Skeletal muscle cell (primary cell): ENCODE measurements around the gene TMEM143.

Experiments used
- DNase-seq: peaks from one replicate; pipeline ENCODE4 v3.0.0-alpha.2; 2010; ENCODE audit warnings: low read depth
- H3K4me3 ChIP-seq: 2 replicates; pipeline ENCODE4 v1.5.1; 2011; ENCODE audit warnings: low read depth, mild to moderate bottlenecking, control low read depth, low read length, moderate library complexity

The TMEM143 gene

DNA sequence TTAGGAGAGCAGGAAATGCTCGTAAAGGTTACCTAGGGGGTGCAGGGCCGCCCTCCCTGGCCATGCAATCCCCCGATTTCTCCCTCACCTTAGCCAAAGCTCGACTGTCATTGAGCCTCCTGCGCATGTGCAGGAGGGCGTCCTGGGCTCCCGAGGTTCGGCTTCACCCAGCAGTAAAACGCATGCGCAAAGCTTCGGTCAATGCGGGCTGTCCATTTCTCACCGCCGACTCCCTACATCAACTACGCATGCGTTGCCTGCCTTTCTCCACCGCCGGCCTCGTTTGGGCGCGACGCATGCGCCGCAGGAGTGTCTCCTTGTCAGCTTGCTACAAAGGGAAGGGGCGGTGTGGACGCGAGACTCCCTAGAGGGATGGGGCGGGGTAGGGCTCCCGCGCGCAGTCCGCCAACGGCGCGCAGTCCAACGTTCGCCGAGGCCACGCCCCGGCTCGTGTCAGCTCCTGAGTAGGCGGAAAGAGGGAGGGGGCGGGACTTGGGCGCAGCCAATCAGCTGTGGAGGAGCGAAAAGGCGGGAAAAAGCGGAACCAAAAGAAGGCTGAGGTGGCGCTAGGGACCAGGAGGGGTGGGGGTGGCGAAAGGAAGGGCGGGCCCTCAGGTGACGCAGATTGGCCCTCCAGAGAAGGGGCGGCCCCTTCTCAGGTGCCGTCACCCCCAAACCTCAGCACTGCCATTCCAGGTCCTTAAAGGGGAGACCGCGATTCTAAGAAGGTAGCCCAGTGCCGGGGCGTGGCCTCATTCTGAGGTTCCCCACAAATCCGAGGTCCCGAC lies at the start of gene TMEM143, which contains the start of gene SYNGR4:
TMEM143 (minus strand) TSS at position 131 of the 788 bp plus-strand sequence; CDS start at position 111, 20 bp downstream.
SYNGR4 (plus strand) TSS at position 558 of the 788 bp plus-strand sequence. CDS start 1,476 bp downstream, outside the sequence.
- peak within 1 kb of the TSS; percentile 82 for H3K4me3 ChIP-seq
- peak; percentile 98 for DNase-seq

DNA sequence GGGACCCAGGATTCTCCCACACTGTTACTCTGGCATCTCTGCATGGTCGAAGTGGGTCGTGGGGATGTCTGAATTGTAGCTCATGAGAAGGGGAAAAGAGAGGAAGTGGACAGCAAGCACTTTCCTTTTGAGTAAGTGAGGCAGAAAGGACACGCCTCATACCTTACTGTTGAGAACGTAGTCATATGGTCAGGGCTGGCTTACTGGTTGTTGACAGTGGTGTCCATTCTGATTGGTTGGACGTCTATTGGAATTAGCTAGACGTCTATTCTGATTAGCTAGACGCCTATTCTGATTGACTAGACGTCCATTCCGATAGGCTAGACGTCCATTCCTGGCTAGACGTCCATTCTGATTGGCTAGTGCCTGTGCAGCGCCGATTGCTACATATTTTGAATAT lies 42.1 kb upstream of the TMEM143 start:
- DNase-seq: no peak
- no peak overlapping the region for H3K4me3 ChIP-seq

DNA sequence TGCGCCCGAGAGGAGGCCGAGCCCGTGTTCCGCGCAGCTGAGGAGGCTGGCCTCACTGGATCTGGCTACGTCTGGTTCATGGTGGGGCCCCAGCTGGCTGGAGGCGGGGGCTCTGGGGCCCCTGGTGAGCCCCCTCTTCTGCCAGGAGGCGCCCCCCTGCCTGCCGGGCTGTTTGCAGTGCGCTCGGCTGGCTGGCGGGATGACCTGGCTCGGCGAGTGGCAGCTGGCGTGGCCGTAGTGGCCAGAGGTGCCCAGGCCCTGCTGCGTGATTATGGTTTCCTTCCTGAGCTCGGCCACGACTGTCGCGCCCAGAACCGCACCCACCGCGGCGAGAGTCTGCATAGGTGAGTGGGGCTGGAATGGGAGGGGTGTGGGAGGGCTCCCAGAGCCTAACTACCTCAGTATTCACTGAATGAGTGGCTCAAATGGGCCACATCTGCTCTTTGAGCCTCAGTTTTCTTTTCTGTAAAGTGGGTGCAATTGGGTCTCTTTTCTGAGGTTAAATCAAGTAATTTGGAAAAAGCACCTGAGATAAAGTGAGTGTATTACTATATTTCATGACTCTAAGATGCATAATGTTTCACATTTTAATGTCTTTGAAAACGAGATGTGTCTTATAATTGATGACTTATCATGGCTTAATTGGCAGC lies 41.4 kb upstream of the TMEM143 start:
- no peak for DNase-seq

DNA sequence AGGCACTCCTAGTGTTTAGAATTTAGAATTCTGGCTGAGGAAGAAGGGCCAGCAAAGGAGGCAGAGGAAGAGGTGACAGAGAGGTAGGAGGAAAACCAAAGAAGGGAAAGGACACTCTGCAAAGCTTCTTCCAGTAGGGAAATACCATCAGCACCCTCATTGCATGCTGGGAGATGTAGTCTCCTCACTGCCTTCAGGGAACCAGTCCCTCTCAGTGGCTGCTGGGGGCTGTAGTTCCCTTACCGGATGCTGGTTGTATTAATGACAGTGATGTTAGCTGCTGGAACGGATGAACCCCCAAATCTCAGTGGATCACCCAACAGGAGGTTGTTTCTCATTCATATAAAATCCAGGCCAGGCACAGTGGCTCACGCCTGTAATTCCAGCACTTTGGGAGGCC lies 39.9 kb upstream of the TMEM143 start:
- no peak for DNase-seq
- H3K4me3 ChIP-seq: no peak overlapping the region

More for the DNA sequence above, 41.4 kb upstream of the TMEM143 start:
- H3K4me3 ChIP-seq: no peak overlapping the region

DNA sequence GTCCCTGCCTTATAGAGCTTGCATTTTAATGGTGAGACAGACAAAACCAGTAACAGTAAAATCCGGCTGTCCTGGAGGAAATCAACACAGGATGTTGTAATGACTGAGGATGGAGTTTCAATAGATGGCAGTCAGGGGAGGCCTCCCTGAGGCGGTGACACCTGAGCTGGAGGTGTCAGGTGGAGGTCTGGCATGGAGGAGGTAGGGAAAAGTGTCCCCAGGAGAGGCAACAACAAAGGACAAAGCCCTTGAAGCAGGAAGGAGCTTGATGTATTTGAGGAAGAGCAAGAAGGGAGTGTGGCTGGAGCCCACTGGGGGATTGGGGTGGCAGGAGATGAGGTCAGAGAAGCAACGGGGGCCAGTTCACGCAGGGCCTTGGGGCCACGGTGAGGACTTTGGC lies 37.5 kb upstream of the TMEM143 start:
- no peak for DNase-seq

DNA sequence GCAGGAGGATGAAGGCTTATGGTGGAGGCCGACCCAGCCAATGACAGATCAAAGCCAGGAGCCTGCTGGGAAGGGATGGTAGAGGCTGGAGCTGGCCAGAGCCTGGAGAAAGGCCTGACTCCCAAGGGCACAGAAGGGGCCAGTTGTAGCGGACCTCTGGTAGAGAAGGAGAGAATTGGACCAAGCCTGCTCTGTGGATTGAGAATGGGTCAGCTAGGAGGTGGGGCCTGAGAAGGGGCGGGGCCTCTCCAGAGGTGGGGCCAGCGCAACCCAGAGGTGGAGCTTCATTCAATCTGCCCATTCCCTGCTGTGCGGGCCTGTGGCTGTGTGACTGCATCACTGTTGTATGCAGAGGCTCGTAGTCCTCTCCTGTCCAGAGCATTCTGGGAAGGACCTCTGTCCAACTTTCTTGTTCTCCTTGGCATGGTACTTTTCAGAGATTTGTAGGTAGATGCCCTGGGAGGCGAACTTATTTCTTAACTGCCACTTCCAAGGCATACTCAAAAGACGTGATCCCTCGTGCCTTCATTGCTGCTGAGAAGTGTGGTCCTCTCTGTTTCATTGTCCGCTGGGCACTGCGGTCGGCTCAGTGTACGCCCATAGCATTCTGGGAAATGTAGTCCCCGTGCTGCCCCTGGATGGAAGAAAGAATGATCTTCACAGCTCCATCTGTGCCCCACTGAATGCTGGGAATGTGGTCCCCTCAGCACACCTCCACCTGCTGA lies 36.4 kb upstream of the TMEM143 start:
- peak; percentile 48 for DNase-seq
- peak overlapping the region; percentile 18 for H3K4me3 ChIP-seq

More for the DNA sequence above, 37.5 kb upstream of the TMEM143 start:
- H3K4me3 ChIP-seq: no peak overlapping the region

DNA sequence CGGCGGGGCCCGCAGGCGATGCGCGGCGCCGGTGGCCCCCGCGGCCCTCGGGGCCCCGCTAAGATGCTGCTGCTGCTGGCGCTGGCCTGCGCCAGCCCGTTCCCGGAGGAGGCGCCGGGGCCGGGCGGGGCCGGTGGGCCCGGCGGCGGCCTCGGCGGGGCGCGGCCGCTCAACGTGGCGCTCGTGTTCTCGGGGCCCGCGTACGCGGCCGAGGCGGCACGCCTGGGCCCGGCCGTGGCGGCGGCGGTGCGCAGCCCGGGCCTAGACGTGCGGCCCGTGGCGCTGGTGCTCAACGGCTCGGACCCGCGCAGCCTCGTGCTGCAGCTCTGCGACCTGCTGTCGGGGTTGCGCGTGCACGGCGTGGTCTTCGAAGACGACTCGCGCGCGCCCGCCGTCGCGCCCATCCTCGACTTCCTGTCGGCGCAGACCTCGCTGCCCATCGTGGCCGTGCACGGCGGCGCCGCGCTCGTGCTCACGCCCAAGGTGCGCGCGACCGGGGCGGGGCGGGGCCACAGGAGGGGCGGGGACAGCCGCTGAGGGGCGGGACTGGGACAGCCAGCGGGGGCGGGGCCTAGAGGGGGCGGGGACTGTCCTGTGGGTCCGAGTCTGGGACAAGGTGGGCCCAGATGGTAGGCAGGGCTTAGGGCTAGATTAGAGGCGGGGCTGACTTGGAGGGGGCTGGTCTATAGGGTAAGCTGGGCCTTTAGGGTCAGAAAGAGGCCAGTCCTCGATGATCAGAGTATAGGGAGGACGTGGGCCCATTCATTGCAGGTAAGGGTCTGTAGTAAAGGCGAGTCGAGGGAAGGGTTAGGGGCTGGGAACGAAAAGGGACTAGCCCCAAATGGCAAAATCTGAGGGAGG lies 34.9 kb upstream of the TMEM143 start:
- DNase-seq: peak; percentile 65
- H3K4me3 ChIP-seq: peak overlapping the region; percentile 55

DNA sequence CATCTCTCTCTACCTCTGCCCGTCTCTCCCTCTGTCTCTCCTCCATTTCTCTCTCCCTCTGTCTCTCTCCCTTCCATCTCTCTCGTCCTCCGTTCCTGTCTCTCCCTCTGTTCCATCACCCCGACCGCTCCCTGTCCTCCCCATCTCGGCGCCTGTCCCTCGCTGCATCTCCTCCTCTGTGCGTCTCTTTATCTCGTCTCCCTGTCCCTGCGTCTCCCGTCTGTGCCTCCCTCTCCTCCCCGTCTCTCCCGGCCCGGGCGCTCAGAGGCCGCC lies 34.3 kb upstream of the TMEM143 start:
- peak overlapping the region; percentile 55 for H3K4me3 ChIP-seq
- no peak for DNase-seq

DNA sequence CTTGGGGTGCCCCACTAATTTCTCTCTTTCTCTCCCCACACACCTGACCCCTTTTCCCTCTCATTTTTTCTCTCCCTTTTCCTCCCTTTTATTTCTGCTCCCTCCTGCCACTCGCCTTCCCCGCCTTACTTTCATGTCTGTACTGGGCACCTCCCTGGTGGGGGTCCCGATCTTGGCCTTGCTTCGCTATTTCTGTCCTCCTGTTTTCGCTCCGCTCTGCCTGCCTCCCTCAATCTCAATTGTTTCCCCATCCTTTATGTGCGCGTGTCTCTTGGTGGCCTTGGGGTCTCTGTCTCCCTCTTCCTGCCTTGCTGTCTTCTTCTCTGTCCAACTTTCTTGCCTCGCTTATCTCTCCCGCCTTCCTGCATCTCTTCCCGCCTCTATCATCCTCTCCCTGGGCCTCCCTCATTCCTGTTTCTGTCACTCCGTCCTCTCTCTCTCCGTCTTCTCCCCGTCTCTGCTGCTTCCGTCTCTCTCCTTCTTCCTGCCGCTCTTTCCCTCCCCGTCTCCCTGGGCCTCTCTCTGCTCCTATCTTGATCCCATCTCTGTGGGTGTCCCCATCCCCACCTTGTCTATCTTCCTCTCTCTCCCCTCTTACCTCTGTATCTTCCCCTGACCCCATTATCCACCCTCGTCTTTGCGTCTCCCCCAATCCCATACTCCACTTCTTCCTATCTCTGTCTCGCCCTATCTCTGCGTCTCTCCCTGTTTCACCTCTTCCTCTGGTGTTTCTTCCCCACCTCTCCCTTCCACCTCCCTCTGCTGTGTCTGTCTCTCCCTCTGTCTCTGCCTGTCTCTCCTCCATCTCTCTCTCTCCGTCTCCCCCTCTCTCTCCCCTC lies 33.7 kb upstream of the TMEM143 start:
- peak overlapping the region; percentile 55 for H3K4me3 ChIP-seq
- DNase-seq: no peak

DNA sequence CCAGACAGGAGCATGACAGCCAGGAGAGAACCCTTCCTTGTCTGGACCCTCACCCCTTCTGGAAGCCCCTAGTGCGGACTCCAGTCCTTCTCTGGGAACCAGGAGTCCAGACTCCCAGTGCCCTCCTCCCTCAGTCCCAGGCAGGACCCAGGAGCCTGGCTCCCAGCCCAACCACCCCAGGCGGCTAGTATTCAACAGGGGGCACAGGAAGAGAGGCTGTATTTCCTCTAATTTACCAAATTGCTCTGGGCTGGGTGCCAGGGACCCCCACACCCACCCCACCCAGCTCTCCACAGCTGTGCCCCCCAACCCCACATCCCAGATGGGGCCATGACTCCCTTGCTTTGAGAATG lies 33.1 kb upstream of the TMEM143 start:
- DNase-seq: no peak
- no peak overlapping the region for H3K4me3 ChIP-seq

DNA sequence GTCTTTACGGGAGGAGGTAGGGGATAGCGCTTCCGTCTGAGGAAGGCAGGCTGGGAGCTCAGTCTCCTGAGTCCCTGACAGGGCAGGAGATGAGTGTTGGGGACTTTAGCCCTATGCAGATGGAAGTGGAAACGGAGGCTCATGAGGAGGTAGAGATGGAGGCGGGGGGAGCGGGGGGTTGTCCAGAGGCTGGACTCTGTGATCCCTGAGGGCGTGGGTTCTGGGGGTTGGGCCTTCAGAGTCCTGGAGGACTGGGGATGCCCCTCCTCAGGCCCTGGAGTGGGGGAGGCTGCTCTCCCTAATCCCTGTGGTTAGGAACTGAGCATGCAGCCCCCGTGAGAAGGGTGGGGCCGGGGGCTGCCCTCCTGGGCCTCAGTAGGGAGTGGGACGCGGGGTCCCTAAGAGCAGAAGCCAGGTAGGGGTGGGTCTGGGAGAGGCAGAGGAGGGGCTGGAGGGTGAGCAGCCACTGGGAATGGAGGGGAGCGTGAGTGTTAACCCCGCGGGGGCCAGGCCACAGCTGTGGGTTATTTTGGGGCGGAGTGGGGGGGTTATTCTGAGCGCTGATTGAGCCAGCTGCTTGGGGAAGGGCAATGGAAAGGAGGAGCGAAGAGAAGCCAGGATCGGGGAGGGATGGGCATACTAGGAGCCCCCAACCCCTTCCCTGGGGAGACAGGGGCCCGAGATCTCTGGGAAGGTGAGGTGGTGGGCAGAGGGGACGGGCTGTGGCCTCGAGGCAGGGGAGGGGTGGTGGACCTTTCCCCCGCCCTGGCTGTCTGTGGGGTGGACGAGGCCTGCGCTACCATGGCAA lies 32.5 kb upstream of the TMEM143 start:
- no peak for DNase-seq
- H3K4me3 ChIP-seq: no peak overlapping the region

DNA sequence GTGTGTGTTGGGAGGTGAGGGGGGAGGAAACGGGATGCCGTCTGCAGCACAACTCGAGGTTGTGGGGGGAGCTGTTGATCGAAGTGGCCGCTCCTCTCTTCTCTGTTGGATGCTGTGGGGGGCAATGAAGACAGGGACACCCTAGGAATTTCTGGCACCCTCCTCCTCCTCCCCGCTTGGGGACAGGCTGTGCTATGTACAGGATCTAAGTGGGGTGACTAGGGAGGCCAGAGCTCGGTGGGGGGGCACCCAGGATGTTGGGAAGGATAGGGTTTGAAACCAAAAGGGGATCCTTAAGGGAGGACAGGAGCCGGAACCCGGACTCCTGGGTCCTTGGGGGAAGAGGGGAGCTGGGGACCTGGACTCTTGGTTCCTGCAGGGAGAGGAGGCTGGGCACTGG lies 31.8 kb upstream of the TMEM143 start:
- DNase-seq: no peak
- H3K4me3 ChIP-seq: peak overlapping the region; percentile 51

DNA sequence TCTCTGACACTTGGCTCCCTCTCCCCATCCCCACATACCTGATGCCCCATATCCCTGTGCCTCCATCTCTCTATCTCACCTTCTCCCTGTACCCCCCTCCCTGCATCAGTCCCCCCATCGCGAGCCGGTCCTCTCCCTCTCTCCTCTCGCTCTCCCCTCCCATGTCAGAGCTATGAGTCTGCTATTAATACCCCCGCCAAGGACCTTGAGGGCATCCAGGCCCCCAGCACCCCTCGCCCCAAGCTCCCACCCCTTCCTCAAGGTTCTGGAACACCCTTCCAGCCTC lies 31.4 kb upstream of the TMEM143 start:
- DNase-seq: no peak
- H3K4me3 ChIP-seq: peak overlapping the region; percentile 51

DNA sequence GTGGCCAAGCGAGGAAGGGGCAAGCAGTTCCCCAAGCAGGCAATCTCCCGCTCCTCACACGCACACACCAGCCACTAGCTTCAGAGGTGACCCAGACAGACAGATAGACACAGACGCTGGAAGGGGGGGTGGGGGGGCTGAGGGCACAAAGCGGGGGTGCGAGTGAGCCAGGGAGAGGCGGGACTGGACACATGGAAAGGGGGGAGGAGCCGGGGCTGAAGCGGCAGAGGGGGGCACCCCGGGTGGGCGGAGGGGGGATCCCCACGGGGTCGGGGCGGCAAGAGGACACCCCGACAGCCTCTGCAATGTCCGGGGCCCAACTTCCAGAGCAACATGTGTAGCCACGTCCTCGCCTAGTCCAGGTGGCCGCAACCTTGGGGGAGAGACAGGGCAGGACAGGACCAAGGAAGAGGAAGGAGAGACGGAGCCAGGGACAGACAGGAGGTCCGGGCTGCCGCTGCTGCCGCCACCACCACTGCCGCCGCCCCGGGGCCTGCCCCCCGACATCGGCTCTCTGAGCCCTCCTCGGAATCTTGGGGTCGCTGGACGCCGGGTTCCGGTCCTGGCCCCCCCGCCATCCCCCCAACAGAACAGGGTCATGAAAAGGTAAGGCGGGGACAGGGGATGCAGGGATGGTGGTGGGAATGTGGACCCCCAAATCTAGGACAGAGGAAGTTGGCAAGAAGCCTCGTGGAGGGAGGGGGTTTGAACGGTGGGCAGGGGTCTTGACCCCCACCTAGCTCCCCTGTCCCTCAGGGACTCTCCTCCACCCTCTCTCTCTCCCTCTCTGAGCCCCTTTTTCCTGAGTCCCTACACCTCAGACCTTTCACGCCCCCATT lies 30.8 kb upstream of the TMEM143 start:
- DNase-seq: no peak
- peak overlapping the region; percentile 51 for H3K4me3 ChIP-seq

DNA sequence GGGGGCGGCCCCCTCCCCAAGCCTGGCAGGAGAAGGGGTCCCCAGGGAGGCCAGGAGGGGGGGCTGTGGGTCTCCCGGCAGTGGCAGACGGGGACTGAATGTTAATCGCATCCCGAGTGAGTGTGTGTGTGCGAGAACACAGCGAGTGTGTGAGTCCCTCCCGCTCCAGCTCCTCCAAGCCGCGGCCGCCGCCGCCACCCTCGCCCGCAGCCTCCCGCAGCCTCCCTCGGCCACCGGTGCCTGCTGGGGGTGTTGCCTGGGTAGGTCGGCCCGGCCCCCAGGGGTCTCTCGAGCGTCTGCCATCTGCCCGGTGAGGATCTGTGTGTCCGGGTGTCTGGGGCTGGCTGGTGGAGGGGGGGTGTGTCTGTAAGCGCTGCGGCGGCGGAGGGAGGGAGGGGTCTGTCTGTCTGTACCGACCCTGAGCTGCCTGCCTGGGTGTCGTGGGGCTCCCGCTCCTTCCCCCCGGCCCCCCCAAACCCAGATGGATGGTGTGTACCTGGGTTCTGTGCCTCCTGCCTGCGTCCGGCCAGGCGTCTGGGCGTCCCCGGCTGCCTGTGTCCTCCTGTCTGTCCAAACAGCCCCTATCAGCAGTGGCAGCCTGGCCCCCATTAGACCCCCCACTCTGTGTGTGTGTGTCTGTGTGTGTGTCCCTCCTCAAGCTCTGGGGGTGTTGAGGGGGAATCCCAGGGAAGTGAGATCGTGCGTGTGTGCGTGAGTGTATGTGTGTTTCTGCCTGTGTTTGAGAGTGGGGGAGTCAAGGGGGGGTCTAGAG lies 30.0 kb upstream of the TMEM143 start, which contains the start of gene GRIN2D:
GRIN2D (plus strand) TSS at position 110 of the 772 bp plus-strand sequence. CDS start 4,725 bp downstream, outside the sequence.
- no peak for DNase-seq
- H3K4me3 ChIP-seq: peak within 1 kb of the TSS; percentile 51

DNA sequence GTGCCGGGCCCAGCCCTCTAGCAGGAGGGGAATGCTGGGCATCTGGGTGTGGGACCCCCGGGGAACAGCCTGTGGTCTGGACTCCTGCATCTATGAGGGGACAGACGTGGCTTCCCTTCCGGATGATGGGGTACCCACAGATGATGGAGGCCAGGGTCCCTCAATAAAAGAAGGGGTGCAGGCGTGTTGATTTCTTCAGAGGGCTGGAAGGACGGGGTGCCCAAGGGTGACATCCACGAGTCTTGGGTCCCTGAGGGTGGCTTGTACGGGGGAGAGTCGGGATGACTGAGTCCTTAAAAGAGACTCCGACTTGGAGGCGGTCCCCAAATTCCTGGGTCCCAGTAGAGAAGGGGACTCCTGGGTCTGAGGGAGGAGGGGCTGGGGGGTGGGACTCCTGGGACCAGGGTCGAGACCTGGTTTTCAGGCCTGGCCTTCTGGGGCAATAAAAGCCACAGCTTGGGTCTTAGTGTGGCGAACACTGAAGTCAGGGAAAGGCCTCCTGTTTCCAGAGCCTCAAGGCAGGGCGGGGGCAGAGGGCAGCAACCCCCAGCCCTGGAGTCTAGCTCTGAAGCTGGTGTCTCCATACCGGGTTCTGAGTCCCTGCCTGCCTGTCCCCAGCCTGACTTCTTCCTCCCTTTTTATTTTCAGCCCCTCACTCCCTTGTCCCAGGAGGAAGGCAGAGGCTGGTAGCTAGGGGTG lies 29.3 kb upstream of the TMEM143 start:
- DNase-seq: no peak
- peak overlapping the region; percentile 51 for H3K4me3 ChIP-seq
